ENCODE data around the gene MRC2. TPM values are rescaled to one million over a fixed set of nuclear protein-coding genes. Genes with fewer than 3 reads are reported as not detected.

The MRC2 gene
- total RNA-seq, 1 donor = 336 TPM

- TF ChIP-seq CTCF (IDR thresholded peaks at IDR 0.05; ENCODE audit: insufficient read depth, low read depth, low read length) = no peak
- DNase-seq (ENCODE audit: low read depth) = no peak
- no peak overlapping the region for H3K4me3 ChIP-seq (ENCODE audit: low read depth, low read length)
These were observed 35.4 kb downstream of the MRC2 start for GRCh38 chr17:62662855-62663254.

- DNase-seq (ENCODE audit: low read depth) = no peak
- no peak overlapping the region for H3K4me3 ChIP-seq (ENCODE audit: low read depth, low read length)
- TF ChIP-seq CTCF (IDR thresholded peaks at IDR 0.05; ENCODE audit: insufficient read depth, low read depth, low read length) = no peak
These were observed 35.8 kb downstream of the MRC2 start for GRCh38 chr17:62663304-62663703.

GRCh38 chr17:62664336-62665120, 37.1 kb downstream of the MRC2 start:
- no peak for TF ChIP-seq CTCF (IDR thresholded peaks at IDR 0.05; ENCODE audit: insufficient read depth, low read depth, low read length)
- DNase-seq (ENCODE audit: low read depth) = no peak
- no peak overlapping the region for H3K4me3 ChIP-seq (ENCODE audit: low read depth, low read length)

- H3K4me3 ChIP-seq (ENCODE audit: low read depth, low read length) = no peak overlapping the region
- no peak for TF ChIP-seq CTCF (IDR thresholded peaks at IDR 0.05; ENCODE audit: insufficient read depth, low read depth, low read length)
- DNase-seq (ENCODE audit: low read depth) = no peak
These were observed 38.1 kb downstream of the MRC2 start for GRCh38 chr17:62665599-62665998.

GRCh38 chr17:62666061-62666800, 38.8 kb downstream of the MRC2 start:
- no peak for TF ChIP-seq CTCF (IDR thresholded peaks at IDR 0.05; ENCODE audit: insufficient read depth, low read depth, low read length)
- no peak overlapping the region for H3K4me3 ChIP-seq (ENCODE audit: low read depth, low read length)
- no peak for DNase-seq (ENCODE audit: low read depth)

- no peak for TF ChIP-seq CTCF (IDR thresholded peaks at IDR 0.05; ENCODE audit: insufficient read depth, low read depth, low read length)
- DNase-seq (ENCODE audit: low read depth) = no peak
- H3K4me3 ChIP-seq (ENCODE audit: low read depth, low read length) = no peak overlapping the region
These were observed 39.5 kb downstream of the MRC2 start for GRCh38 chr17:62666801-62667591.
